ENCODE measurements around the gene CCNL2. TPM values are rescaled to one million over a fixed set of nuclear protein-coding genes. Genes with fewer than 3 reads are reported as not detected.

CCNL2 gene
- total RNA-seq, 1 donor from 2014 or later = 261 TPM

DNA sequence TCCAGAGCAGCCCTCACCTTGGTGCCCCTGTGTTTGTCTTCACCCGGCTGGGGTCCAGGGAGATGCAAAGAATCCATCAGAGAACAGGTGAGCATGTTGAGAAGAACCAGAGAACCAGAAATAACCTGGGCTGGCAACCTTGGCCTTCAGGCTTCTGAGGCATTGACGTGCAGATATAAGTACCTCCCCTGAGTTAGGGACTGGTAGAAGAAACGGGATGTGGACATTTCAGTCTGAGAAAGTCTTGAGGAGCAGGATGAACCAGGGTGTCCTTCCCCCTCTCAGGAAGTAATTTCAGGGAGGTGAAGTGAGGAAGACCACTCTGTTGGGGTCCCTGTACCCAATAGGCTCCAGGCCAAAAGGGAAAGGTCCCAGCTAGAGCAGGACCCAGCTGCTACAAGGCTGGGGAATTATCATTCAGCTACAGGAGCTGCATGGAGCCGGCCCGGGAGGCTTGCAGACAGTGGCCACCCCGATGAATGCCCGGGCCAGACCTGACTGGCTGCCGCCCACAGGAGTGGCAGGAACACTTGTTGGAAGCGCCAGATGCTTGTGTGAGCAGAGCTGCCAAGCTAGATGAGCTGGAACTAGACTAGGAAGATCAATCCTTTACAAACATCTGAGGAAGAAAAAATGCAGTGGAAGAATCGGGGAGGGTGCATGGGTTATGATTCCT lies 22.4 kb downstream of the CCNL2 start:
- Mint-ChIP-seq H3K36me3 (ENCODE audit: low read depth) (no peaks in the 10 kb centered on the region), H3K27me3 (ENCODE audit: low read depth) (no peaks in the 10 kb centered on the region), H3K27ac (ENCODE audit: unreplicated experiment) (no peak overlapping the region), H3K9me3 (no peaks in the 10 kb centered on the region), H3K4me1 (peaks cover 9% of the 10 kb centered on the region), H3K4me3 (no peak overlapping the region)
- DNase-seq (ENCODE audit: low read depth, low spot score) = no peak
- TF ChIP-seq, protein P1, sequence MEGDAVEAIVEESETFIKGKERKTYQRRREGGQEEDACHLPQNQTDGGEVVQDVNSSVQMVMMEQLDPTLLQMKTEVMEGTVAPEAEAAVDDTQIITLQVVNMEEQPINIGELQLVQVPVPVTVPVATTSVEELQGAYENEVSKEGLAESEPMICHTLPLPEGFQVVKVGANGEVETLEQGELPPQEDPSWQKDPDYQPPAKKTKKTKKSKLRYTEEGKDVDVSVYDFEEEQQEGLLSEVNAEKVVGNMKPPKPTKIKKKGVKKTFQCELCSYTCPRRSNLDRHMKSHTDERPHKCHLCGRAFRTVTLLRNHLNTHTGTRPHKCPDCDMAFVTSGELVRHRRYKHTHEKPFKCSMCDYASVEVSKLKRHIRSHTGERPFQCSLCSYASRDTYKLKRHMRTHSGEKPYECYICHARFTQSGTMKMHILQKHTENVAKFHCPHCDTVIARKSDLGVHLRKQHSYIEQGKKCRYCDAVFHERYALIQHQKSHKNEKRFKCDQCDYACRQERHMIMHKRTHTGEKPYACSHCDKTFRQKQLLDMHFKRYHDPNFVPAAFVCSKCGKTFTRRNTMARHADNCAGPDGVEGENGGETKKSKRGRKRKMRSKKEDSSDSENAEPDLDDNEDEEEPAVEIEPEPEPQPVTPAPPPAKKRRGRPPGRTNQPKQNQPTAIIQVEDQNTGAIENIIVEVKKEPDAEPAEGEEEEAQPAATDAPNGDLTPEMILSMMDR (conservative IDR thresholded peaks at IDR 0.05) = no peak

DNA sequence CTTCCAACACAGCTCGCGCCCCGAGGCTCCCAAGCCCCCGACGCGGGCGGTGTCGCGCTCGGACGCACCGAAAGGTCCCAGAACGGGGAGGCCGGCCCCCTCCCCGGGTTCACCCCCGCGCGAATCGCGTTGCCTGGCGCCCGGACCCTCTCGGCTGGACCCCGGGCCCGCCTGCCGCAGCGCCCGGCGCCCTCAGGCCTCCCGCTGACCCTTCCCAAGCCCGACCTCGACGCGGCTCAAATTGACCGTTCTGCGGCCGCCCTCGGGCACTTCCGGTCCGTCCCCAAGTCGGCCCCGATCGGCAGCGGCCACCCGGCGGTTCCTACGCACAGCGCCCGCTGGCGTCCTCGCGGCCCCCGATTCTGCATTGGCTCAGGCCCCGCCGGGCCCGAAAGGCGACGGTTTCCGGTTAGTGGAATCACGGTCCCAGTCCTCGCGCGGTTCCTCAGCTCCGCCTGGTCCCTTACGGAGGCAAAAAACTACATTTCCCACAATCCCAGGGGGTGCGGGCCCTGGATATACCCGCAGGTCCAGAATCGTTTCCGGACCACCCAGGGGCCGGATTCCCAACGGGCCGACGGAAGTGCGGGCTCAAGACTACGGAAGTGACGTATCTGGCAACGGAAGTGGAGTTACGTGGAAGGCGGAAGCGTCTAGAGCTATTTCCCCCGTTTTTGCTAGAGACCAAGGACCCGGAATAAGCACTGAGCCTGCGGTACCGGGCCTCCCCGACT lies 24.0 kb downstream of the CCNL2 start, which contains the start of gene AURKAIP1:
AURKAIP1 (minus strand) TSS at position 279 of the 734 bp plus-strand sequence. CDS start 451 bp downstream, outside the sequence.
- Mint-ChIP-seq H3K27me3 (ENCODE audit: low read depth) (no peaks in the 10 kb centered on the region), H3K4me1 (peaks cover 9% of the 10 kb centered on the region), H3K27ac (ENCODE audit: unreplicated experiment) (peak within 1 kb of the TSS; percentile 94), H3K4me3 (peak within 1 kb of the TSS; percentile 93), H3K36me3 (ENCODE audit: low read depth) (no peaks in the 10 kb centered on the region), H3K9me3 (no peaks in the 10 kb centered on the region)
- TF ChIP-seq, protein P1 (conservative IDR thresholded peaks at IDR 0.05) = peak; percentile 31
- DNase-seq (ENCODE audit: low read depth, low spot score) = peak; percentile 92

DNA sequence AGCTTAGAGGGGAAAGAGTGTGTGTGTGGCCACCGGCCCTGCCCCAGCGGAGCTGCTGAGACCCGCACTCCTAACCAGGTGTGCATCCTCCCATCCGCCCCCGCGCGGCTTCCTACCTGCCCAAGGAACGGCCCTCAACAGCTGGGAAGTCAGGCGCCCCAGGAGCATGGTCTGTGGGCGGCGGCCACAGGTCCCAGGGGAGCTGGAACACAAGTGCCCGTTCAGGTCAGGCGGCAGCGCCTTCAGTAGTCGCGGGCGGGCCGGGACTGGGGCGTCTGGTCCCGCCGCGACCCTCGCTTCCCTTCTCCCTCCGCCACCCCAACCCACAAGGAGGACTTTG lies 24.6 kb downstream of the CCNL2 start:
- DNase-seq (ENCODE audit: low read depth, low spot score) = no peak
- Mint-ChIP-seq H3K27ac (ENCODE audit: unreplicated experiment) (no peak overlapping the region), H3K4me3 (peak overlapping the region; percentile 93), H3K9me3 (no peaks in the 10 kb centered on the region), H3K4me1 (peaks cover 9% of the 10 kb centered on the region), H3K36me3 (ENCODE audit: low read depth) (no peaks in the 10 kb centered on the region), H3K27me3 (ENCODE audit: low read depth) (no peaks in the 10 kb centered on the region)
- TF ChIP-seq, protein P1 (conservative IDR thresholded peaks at IDR 0.05) = no peak

DNA sequence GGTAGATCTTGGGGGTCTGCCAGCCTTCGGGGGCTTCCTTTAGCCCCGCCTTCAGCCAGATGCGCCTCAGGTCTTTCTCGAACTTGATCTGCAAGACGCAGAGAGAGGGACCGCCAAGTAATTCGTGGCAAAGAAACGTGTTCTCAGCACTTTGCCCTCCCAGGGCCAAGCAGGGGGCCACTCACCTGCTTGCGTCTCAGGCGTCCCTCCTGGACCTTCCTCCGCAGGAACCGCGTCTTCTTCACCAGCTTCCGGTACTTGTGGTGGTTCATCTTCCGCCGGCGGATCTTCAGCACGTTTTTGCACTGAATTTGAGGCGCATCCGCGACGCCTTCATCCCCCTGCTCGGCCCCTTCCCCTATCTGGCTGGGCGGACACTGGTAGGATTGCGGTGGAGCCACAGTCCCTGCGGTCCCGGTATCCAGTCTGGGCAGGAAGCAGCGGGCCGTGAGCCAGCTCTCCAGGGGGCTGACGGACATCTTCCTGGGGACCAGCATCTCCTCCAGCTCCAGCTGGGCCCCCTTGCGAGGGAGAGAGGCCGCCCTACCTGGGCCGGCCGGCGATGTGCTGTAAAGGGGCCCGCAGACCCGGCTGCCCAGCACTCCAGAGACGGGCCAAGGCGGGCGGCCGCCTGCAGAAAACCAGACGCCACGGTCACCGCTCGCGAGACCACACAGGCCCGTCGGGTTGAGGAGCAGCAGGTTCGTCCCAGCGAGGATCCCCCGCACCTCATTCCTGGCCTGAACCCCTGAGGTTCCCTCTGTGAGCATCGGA lies 25.1 kb downstream of the CCNL2 start:
- no peak overlapping the region for H3K27ac Mint-ChIP-seq (ENCODE audit: unreplicated experiment)
- no peaks in the 10 kb centered on the region for H3K27me3 Mint-ChIP-seq (ENCODE audit: low read depth)
- H3K4me3 Mint-ChIP-seq = peak overlapping the region; percentile 93
- TF ChIP-seq, protein P1 (conservative IDR thresholded peaks at IDR 0.05) = no peak
- H3K9me3 Mint-ChIP-seq = no peaks in the 10 kb centered on the region
- no peaks in the 10 kb centered on the region for H3K36me3 Mint-ChIP-seq (ENCODE audit: low read depth)
- no peak for DNase-seq (ENCODE audit: low read depth, low spot score)
- H3K4me1 Mint-ChIP-seq = peaks cover 9% of the 10 kb centered on the region

DNA sequence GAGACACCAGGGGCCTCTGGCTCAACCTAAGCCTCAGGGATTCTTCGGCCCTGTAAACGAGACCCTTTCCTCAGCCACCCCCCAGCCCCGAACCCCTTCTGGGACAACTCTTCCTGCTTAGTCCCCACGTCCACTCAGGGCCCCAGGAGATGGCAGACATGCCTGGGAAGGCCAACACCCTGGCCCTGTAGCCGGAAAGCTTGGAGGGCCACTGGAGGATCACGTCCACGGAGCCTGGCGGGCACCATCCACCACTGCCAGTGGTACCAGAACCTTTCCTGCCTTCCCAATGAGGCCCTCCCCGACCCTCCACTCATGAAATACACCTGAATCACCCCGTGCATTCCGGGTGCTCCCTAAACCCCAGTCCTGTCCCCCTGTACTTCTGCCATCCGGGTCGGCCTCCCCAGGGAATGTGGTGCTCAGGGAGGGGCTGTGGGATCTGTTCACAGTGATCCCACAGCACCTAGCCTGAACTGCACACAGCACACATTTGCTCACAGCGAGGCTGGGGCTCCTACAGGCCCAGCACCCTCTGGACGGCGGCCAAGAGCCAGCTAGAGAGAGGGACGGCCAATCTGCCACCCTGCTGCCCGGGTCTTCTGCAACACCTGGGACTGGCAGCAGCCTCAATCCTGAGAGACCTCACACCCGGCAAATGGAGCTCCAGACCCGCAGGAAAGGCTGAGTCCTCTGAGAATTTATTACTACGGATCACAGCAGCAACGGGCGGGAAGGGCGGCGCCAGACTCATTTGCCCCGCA lies 25.9 kb downstream of the CCNL2 start:
- Mint-ChIP-seq H3K27me3 (ENCODE audit: low read depth) (no peaks in the 10 kb centered on the region), H3K4me1 (peaks cover 9% of the 10 kb centered on the region), H3K9me3 (no peaks in the 10 kb centered on the region), H3K4me3 (peak overlapping the region; percentile 75), H3K36me3 (ENCODE audit: low read depth) (no peaks in the 10 kb centered on the region), H3K27ac (ENCODE audit: unreplicated experiment) (no peak overlapping the region)
- TF ChIP-seq, protein P1 (conservative IDR thresholded peaks at IDR 0.05) = no peak
- DNase-seq (ENCODE audit: low read depth, low spot score) = no peak

All from neural crest cell (in vitro differentiated cells).